Tibial nerve (tissue), 4 donors: ENCODE results near the gene KCNT2.

Source experiments
- EP300 ChIP-seq, 2 donors: sonication (generic); formaldehyde crosslinking; IDR thresholded peaks; one replicate each; pipeline ENCODE4 v1.6.1; 2017; ENCODE audit warnings: antibody characterized with exemption in 2 of 2, mild to moderate bottlenecking in 1 of 2
- POLR2A ChIP-seq, 2 donors: fragments of 450-650 bp; IDR thresholded peaks; one replicate each; pipeline ENCODE4 v1.6.1; 2017; ENCODE audit warnings: antibody characterized with exemption in 2 of 2, mild to moderate bottlenecking in 2 of 2, moderate library complexity in 2 of 2
- TF ChIP-seq, protein P1 (sequence below), 5 experiments: fragments of 200-600 bp in 3 of 5; fragments of 450-650 bp in 2 of 5; sonication (generic) in 3 of 5; IDR thresholded peaks; one replicate each; pipeline ENCODE4 v1.5.1; 2016 to 2019; ENCODE audit warnings: antibody characterized with exemption in 5 of 5, mild to moderate bottlenecking in 3 of 5, moderate library complexity in 2 of 5

- TF ChIP-seq POLR2A (IDR thresholded peaks at IDR 0.05) (no peak), EP300 (IDR thresholded peaks at IDR 0.05) (no peak)
- TF ChIP-seq, protein P1, sequence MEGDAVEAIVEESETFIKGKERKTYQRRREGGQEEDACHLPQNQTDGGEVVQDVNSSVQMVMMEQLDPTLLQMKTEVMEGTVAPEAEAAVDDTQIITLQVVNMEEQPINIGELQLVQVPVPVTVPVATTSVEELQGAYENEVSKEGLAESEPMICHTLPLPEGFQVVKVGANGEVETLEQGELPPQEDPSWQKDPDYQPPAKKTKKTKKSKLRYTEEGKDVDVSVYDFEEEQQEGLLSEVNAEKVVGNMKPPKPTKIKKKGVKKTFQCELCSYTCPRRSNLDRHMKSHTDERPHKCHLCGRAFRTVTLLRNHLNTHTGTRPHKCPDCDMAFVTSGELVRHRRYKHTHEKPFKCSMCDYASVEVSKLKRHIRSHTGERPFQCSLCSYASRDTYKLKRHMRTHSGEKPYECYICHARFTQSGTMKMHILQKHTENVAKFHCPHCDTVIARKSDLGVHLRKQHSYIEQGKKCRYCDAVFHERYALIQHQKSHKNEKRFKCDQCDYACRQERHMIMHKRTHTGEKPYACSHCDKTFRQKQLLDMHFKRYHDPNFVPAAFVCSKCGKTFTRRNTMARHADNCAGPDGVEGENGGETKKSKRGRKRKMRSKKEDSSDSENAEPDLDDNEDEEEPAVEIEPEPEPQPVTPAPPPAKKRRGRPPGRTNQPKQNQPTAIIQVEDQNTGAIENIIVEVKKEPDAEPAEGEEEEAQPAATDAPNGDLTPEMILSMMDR (IDR thresholded peaks at IDR 0.05): no peak
These were observed 121.9 kb downstream of the KCNT2 start for GRCh38 chr1:196486346-196486745.
